Progenitor cell of endocrine pancreas (in vitro differentiated cells): Measurements from ENCODE around the gene CORO6. TPM values are rescaled to one million over a fixed set of nuclear protein-coding genes. Genes with fewer than 3 reads are reported as not detected.

ENCODE experiments used
- DNase-seq: peaks from one replicate; pipeline ENCODE4 v3.0.0; 2021; ENCODE audit warnings: low spot score; ENCODE audit not compliant: unreplicated experiment
- H3K27ac Mint-ChIP-seq: 2 replicates; pipeline ENCODE4 v1.8.0; 2021; ENCODE audit warnings: mild to moderate bottlenecking, moderate library complexity, mixed read lengths
- H3K27me3 Mint-ChIP-seq: 2 replicates; pipeline ENCODE4 v1.8.0; 2021; ENCODE audit warnings: mixed read lengths
- H3K36me3 Mint-ChIP-seq: 2 replicates; pipeline ENCODE4 v1.8.0; 2022; ENCODE audit warnings: mixed read lengths; ENCODE audit not compliant: insufficient read depth
- H3K4me1 Mint-ChIP-seq: 2 replicates; pipeline ENCODE4 v1.8.0; 2021; ENCODE audit warnings: low read depth, mixed read lengths
- H3K4me3 Mint-ChIP-seq: 2 replicates; pipeline ENCODE4 v1.8.0; 2021; ENCODE audit warnings: low read depth, mild to moderate bottlenecking, moderate library complexity, mixed read lengths
- H3K9me3 Mint-ChIP-seq: 2 replicates; pipeline ENCODE4 v1.8.0; 2021; ENCODE audit warnings: low read depth, mixed read lengths
- total RNA-seq: library from RNA; stranded (reverse); gene quantifications from 2 replicates; pipeline ENCODE4 v1.2.1, GENCODE V29; 2021
- TF ChIP-seq, protein P1 (sequence below): fragments of 200-600 bp; sonication (generic); IDR thresholded peaks from one replicate; pipeline ENCODE4 v1.5.0; 2021; ENCODE audit warnings: antibody characterized with exemption, mild to moderate bottlenecking; ENCODE audit not compliant: unreplicated experiment

CORO6 gene
- total RNA-seq, 1 donor from 2014 or later = not detected

DNA sequence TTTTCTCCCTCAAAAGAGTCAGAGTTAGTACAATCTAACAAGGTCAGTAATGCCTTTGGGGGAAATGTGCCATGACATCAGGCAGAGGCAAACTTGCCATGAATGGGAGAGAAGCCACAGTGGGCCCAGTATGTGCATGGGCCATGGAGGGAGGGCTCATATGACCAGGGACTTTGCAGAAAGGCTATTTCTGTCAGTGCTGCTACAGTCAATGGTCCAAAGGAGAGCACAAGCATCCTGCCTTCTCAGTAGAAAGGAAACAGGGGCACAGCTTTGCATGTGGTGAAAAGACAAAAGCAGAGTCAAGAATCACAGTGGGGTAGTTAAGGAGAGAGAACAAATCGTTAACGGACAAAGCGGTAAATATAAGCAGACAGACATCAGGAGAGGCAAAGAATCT, 11.2 kb upstream of the CORO6 start:
- no peak for DNase-seq
- Mint-ChIP-seq H3K27ac (no peak overlapping the region), H3K36me3 (peaks cover 23% of the 10 kb centered on the region), H3K4me1 (no peaks in the 10 kb centered on the region), H3K27me3 (no peaks in the 10 kb centered on the region), H3K9me3 (no peaks in the 10 kb centered on the region), H3K4me3 (no peak overlapping the region)
- TF ChIP-seq, protein P1, sequence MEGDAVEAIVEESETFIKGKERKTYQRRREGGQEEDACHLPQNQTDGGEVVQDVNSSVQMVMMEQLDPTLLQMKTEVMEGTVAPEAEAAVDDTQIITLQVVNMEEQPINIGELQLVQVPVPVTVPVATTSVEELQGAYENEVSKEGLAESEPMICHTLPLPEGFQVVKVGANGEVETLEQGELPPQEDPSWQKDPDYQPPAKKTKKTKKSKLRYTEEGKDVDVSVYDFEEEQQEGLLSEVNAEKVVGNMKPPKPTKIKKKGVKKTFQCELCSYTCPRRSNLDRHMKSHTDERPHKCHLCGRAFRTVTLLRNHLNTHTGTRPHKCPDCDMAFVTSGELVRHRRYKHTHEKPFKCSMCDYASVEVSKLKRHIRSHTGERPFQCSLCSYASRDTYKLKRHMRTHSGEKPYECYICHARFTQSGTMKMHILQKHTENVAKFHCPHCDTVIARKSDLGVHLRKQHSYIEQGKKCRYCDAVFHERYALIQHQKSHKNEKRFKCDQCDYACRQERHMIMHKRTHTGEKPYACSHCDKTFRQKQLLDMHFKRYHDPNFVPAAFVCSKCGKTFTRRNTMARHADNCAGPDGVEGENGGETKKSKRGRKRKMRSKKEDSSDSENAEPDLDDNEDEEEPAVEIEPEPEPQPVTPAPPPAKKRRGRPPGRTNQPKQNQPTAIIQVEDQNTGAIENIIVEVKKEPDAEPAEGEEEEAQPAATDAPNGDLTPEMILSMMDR = no peak

DNA sequence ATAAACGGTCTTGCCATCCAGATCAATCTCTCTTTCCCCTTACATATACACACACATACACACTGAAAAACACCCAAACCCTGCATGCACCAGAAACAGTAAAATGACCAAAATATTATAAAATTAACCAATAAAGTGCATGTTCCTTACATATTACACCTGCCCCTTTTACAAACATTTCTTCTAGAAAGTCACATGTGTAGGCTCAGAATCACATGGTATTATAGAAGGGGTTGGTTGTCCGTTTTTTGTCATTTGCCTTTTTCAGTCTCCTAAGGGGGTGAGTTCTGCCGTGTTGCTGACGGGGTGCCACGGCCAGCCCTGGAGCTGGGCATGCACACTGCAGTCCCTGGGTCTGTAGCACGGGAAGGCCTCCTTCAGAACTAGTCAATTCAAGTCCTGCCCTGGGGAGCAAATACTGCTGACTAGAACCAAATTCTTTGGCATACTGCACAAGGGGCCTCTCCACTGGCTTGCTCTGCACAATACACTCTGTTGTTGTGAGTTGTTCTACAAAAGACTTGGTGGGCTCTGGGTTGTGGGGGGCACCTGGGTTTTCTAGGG, 8.0 kb upstream of the CORO6 start:
- Mint-ChIP-seq H3K4me1 (no peaks in the 10 kb centered on the region), H3K4me3 (no peak overlapping the region), H3K27ac (no peak overlapping the region), H3K27me3 (peaks cover 3% of the 10 kb centered on the region), H3K36me3 (peaks cover 15% of the 10 kb centered on the region), H3K9me3 (no peaks in the 10 kb centered on the region)
- TF ChIP-seq, protein P1 = no peak
- DNase-seq = no peak

DNA sequence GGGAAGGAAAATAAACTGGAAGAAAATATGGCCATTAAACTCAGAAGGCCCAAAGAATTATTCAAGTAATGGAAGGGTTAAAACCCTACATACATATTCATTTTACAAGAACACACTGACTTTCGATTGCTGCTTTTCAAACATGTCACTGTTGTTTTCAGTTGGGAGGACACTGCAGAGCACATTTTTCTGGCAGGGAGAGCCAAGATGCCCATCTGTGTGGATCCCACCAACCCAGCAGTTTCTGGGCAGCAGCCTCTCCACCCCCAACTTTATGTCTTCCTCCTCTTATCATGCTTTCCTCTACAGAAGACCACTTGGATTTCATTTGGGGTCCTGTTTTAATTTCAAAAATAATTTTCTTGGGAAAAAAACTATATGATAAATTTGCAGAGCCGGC, 7.1 kb upstream of the CORO6 start:
- no peaks in the 10 kb centered on the region for H3K4me1 Mint-ChIP-seq
- no peak for DNase-seq
- no peak overlapping the region for H3K27ac Mint-ChIP-seq
- no peaks in the 10 kb centered on the region for H3K9me3 Mint-ChIP-seq
- peaks cover 9% of the 10 kb centered on the region for H3K27me3 Mint-ChIP-seq
- peaks cover 11% of the 10 kb centered on the region for H3K36me3 Mint-ChIP-seq
- no peak overlapping the region for H3K4me3 Mint-ChIP-seq
- TF ChIP-seq, protein P1 = no peak

DNA sequence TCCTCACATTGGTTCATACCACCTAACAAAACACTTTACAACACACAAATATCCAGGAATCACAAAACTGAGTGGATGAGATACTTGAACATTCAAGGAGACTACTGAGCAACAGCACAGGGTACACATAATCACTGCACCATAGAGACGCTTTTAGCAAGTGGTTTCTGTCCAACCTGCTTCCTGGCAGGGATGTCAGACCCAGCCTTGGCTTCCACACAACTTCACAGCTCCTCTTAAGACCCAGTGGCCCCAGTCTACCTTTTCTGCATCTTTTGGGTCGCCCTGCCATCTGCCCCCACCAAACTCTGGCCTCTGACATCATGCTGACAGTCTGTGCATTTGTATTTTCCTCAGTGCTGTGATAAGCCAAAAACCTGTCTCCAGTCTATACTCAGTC, 5.9 kb upstream of the CORO6 start:
- Mint-ChIP-seq H3K27me3 (peaks cover 18% of the 10 kb centered on the region), H3K9me3 (no peaks in the 10 kb centered on the region), H3K4me3 (no peak overlapping the region), H3K4me1 (no peaks in the 10 kb centered on the region), H3K27ac (no peak overlapping the region), H3K36me3 (peaks cover 11% of the 10 kb centered on the region)
- TF ChIP-seq, protein P1 = no peak
- DNase-seq = no peak

DNA sequence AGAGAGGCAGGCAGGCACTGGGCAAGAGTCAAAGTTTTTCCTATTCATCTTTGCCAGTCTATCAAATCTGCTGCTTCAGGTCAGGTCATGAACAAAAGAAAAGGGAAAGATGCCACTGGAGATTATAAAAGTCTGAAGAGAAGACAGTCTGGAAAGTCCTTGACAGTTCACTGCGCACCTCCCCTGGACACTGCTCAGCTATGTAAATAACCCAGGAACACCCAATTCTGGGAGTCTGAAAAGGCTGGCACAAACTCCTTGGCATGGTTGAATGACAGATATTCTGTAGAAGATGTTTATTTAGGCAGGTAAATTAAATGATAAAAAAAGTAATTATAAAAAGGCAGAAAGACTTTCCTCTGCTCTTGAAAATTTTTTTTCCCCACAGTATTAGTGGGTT, 5.2 kb upstream of the CORO6 start:
- Mint-ChIP-seq H3K27me3 (peaks cover 25% of the 10 kb centered on the region), H3K36me3 (peaks cover 11% of the 10 kb centered on the region), H3K9me3 (no peaks in the 10 kb centered on the region), H3K27ac (no peak overlapping the region), H3K4me3 (no peak overlapping the region), H3K4me1 (no peaks in the 10 kb centered on the region)
- TF ChIP-seq, protein P1 = no peak
- DNase-seq = no peak
